AG09319 (cell line): ENCODE results near the gene RTP5.
"Not testable (repeated sequence)": the region's sequence is repeated elsewhere in the genome, so short reads cannot be mapped to it uniquely, and the experiment has no call there.

Experiments used
- DNase-seq: peaks from one replicate; pipeline ENCODE4 v3.0.0-alpha.2; 2010; ENCODE audit warnings: low read depth; ENCODE audit errors: extremely low read depth
- CTCF ChIP-seq: IDR thresholded peaks from 2 replicates; pipeline ENCODE4 v1.5.1; 2011; ENCODE audit warnings: low read depth, mild to moderate bottlenecking, inconsistent platforms, low read length, moderate library complexity

RTP5 gene

GRCh38 chr2:241913703-241914102, 44.2 kb downstream of the RTP5 start:
- TF ChIP-seq CTCF: no peak
- no peak for DNase-seq

- TF ChIP-seq CTCF: no peak
- DNase-seq: no peak
These were observed 45.0 kb downstream of the RTP5 start for GRCh38 chr2:241914542-241914941.

GRCh38 chr2:241921631-241922030, 52.1 kb downstream of the RTP5 start:
- not testable (repeated sequence) for DNase-seq

GRCh38 chr2:241922411-241922810, 52.9 kb downstream of the RTP5 start:
- TF ChIP-seq CTCF: no peak
- no peak for DNase-seq

- DNase-seq: not testable (repeated sequence)
These were observed 53.5 kb downstream of the RTP5 start for GRCh38 chr2:241922816-241923601.
